Measurements from ENCODE around the gene TFE3. TPM values are rescaled to one million over a fixed set of nuclear protein-coding genes. Genes with fewer than 3 reads are reported as not detected.

TFE3 gene
- total RNA-seq, 1 experiment from 2014 or later: 59.8 TPM

GRCh38 chrX:49059201-49059600 is 16.0 kb upstream of the TFE3 start:
- Histone ChIP-seq H2AFZ (ENCODE audit: low read length) (no peak overlapping the region), H3K4me2 (ENCODE audit: insufficient read depth, insufficient read length, low read length) (peak overlapping the region; percentile 87), H2AK5ac (ENCODE audit: insufficient read length, low read length) (no peak overlapping the region), H3K4ac (ENCODE audit: low read depth, low read length) (no peak overlapping the region), H4K5ac (ENCODE audit: insufficient read length, low read depth, low read length) (no peak overlapping the region), H2BK15ac (ENCODE audit: low read depth, low read length) (no peak overlapping the region), H4K91ac (ENCODE audit: insufficient read length, low read depth, low read length) (no peak overlapping the region), H2BK20ac (ENCODE audit: low read depth, low read length, poor library complexity, severe bottlenecking) (no peak overlapping the region), H3K79me1 (ENCODE audit: insufficient read depth, low read depth, low read length, poor library complexity, severe bottlenecking) (peaks cover 2% of the 10 kb centered on the region), H3K18ac (ENCODE audit: insufficient read length, low read depth, low read length) (no peak overlapping the region), H3K23me2 (ENCODE audit: insufficient read length, low read depth, low read length, poor library complexity, severe bottlenecking) (peaks cover 2% of the 10 kb centered on the region), H2BK12ac (ENCODE audit: insufficient read length, low read depth, low read length) (no peak overlapping the region), H3K9ac (ENCODE audit: extremely low read depth, insufficient read length, low read length) (peak overlapping the region; percentile 59), H4K20me1 (ENCODE audit: control insufficient read depth, insufficient read depth, insufficient read length) (no peaks in the 10 kb centered on the region), H2BK120ac (ENCODE audit: low read depth, low read length, poor library complexity, severe bottlenecking) (no peak overlapping the region), H3K14ac (ENCODE audit: insufficient read depth, low read length) (no peak overlapping the region; the same call in 1 of the 2 replicates), H3K9me3 (ENCODE audit: control insufficient read depth, low read depth, low read length) (no peaks in the 10 kb centered on the region), H3T11ph (ENCODE audit: low read length) (no peak overlapping the region), H3K79me2 (ENCODE audit: insufficient read depth, low read length) (peaks cover 9% of the 10 kb centered on the region), H3K4me1 (ENCODE audit: insufficient read depth, low read length) (no peaks in the 10 kb centered on the region; the same call in 1 of the 2 replicates), H4K8ac (replicated peaks; ENCODE audit: insufficient read length, low read depth, low read length) (no peak overlapping the region), H2BK5ac (ENCODE audit: insufficient read length, low read length) (no peak overlapping the region), H3K56ac (ENCODE audit: insufficient read length, low read depth, low read length) (no peak overlapping the region), H3K27ac (ENCODE audit: insufficient read length, low read depth, low read length) (no peak overlapping the region), H3K23ac (ENCODE audit: insufficient read length, low read depth, low read length) (no peak overlapping the region), H3K27me3 (ENCODE audit: insufficient read depth, low read length) (no peaks in the 10 kb centered on the region)
- no CpG with 5 or more reads among the region's 6 CpGs for WGBS (ENCODE audit: extremely low coverage, insufficient read length, low lambda C conversion rate)
- Mint-ChIP-seq H3K27me3 (ENCODE audit: low read depth) (0 out of 2 replicates have a peak, but pooled peaks cover 1% of the 10 kb centered on the region), H3K27ac (peak overlapping the region in 1 of 3 experiments; percentile 77; a peak in 1 of 7 replicates), H3K36me3 (ENCODE audit: insufficient read depth in 1 of 3, low read depth in 3 of 3) (peaks cover 20 to 38% (median 21%) of the 10 kb centered on the region in 3 experiments), H3K4me3 (peak overlapping the region; percentile 74 to 78), H3K9me3 (peaks cover 74 to 91% of the 10 kb centered on the region in 2 experiments), H3K4me1 (peaks cover 12 to 16% of the 10 kb centered on the region in 2 experiments; a peak in 3 of 4 replicates)
- no peak for DNase-seq
- TF ChIP-seq CTCF (conservative IDR thresholded peaks at IDR 0.05): no peak

Data from H9 (cell line).